ENCODE data around the gene UFC1. TPM values are rescaled to one million over a fixed set of nuclear protein-coding genes. Genes with fewer than 3 reads are reported as not detected.
A peak's percentile ranks its signal among the peaks of the same experiment; 100 is the strongest.
"Not testable (repeated sequence)": the region's sequence is repeated elsewhere in the genome, so short reads cannot be mapped to it uniquely, and the experiment has no call there.

Gene UFC1
- 83.5 and 142 TPM in 2 replicates for total RNA-seq

GRCh38 chr1:161153682-161154337, at the start of gene UFC1:
Gene UFC1, plus strand, starts transcription at chr1:161153978. Its CDS starts 20 bp downstream, at chr1:161153998.
- DNase-seq (ENCODE audit: low read depth), result peak; percentile 85

- DNase-seq (ENCODE audit: low read depth), result no peak
Measured at GRCh38 chr1:161106431-161106830, 47.3 kb upstream of the UFC1 start.

- DNase-seq (ENCODE audit: low read depth), result no peak
Measured at GRCh38 chr1:161111117-161111516, 42.7 kb upstream of the UFC1 start.

GRCh38 chr1:161111527-161111926, 42.3 kb upstream of the UFC1 start:
- no peak for DNase-seq (ENCODE audit: low read depth)

GRCh38 chr1:161113915-161114314, 39.9 kb upstream of the UFC1 start:
- no peak for DNase-seq (ENCODE audit: low read depth)

GRCh38 chr1:161114556-161114955, 39.2 kb upstream of the UFC1 start:
- DNase-seq (ENCODE audit: low read depth), result no peak

- DNase-seq (ENCODE audit: low read depth), result peak; percentile 94
Measured at GRCh38 chr1:161115132-161115711, 38.6 kb upstream of the UFC1 start.

GRCh38 chr1:161115961-161116360, 37.8 kb upstream of the UFC1 start:
- not testable (repeated sequence) for DNase-seq (ENCODE audit: low read depth)

- peak; percentile 62 for DNase-seq (ENCODE audit: low read depth)
Measured at GRCh38 chr1:161117759-161118581, 35.8 kb upstream of the UFC1 start, which contains the start of the genes NIT1 and PFDN2. Gene NIT1, plus strand, starts transcription at chr1:161118105. Its CDS starts 72 bp downstream, at chr1:161118177. Gene PFDN2, minus strand, starts transcription at chr1:161118037. Its CDS starts 11 bp downstream, at chr1:161118026.

GRCh38 chr1:161119092-161119903, 34.5 kb upstream of the UFC1 start:
- DNase-seq (ENCODE audit: low read depth), result peak; percentile 88

GRCh38 chr1:161121042-161121650, 32.6 kb upstream of the UFC1 start:
- DNase-seq (ENCODE audit: low read depth), result no peak

GRCh38 chr1:161121834-161122233, 31.9 kb upstream of the UFC1 start:
- DNase-seq (ENCODE audit: low read depth), result no peak

- DNase-seq (ENCODE audit: low read depth), result no peak
Measured at GRCh38 chr1:161122967-161123366, 30.8 kb upstream of the UFC1 start.

GRCh38 chr1:161127649-161128048, 26.1 kb upstream of the UFC1 start:
- no peak for DNase-seq (ENCODE audit: low read depth)

- DNase-seq (ENCODE audit: low read depth), result no peak
Measured at GRCh38 chr1:161128591-161129420, 25.0 kb upstream of the UFC1 start.

GRCh38 chr1:161130266-161130665, 23.5 kb upstream of the UFC1 start:
- DNase-seq (ENCODE audit: low read depth), result no peak

GRCh38 chr1:161131523-161132409, 22.0 kb upstream of the UFC1 start:
- no peak for DNase-seq (ENCODE audit: low read depth)

GRCh38 chr1:161132410-161133219, 21.2 kb upstream of the UFC1 start, which contains the start of gene DEDD:
Gene DEDD, minus strand, starts transcription at chr1:161132667. Its CDS starts 8,205 bp downstream, at chr1:161124462.
- peak; percentile 95 for DNase-seq (ENCODE audit: low read depth)

All from renal cortical epithelial cell (primary cell).